ENCODE results near the gene MIS12.
A peak's percentile ranks its signal among the peaks of the same experiment; 100 is the strongest.

The MIS12 gene

GRCh38 chr17:5500247-5500588, 13.9 kb downstream of the MIS12 start:
- no peak for DNase-seq (ENCODE audit: low spot score)

- DNase-seq (ENCODE audit: low spot score): peak; percentile 94
Observed at GRCh38 chr17:5500589-5501391, 14.4 kb downstream of the MIS12 start.

GRCh38 chr17:5501685-5502084, 15.3 kb downstream of the MIS12 start:
- no peak for DNase-seq (ENCODE audit: low spot score)

- DNase-seq (ENCODE audit: low spot score): no peak
Observed at GRCh38 chr17:5502552-5502951, 16.2 kb downstream of the MIS12 start.

- DNase-seq (ENCODE audit: low spot score): no peak
Observed at GRCh38 chr17:5506307-5506706, 19.9 kb downstream of the MIS12 start.

- peak; percentile 27 for DNase-seq (ENCODE audit: low spot score)
Observed at GRCh38 chr17:5508810-5509209, 22.4 kb downstream of the MIS12 start.

GRCh38 chr17:5509482-5509881, 23.1 kb downstream of the MIS12 start:
- no peak for DNase-seq (ENCODE audit: low spot score)

GRCh38 chr17:5510771-5511170, 24.4 kb downstream of the MIS12 start:
- no peak for DNase-seq (ENCODE audit: low spot score)

GRCh38 chr17:5511401-5512225, 25.2 kb downstream of the MIS12 start:
- no peak for DNase-seq (ENCODE audit: low spot score)

- DNase-seq (ENCODE audit: low spot score): no peak
Observed at GRCh38 chr17:5513628-5514027, 27.3 kb downstream of the MIS12 start.

- no peak for DNase-seq (ENCODE audit: low spot score)
Observed at GRCh38 chr17:5514976-5515375, 28.6 kb downstream of the MIS12 start.

- peak; percentile 96 for DNase-seq (ENCODE audit: low spot score)
Observed at GRCh38 chr17:5516060-5516792, 29.9 kb downstream of the MIS12 start.

- DNase-seq (ENCODE audit: low spot score): no peak
Observed at GRCh38 chr17:5522476-5522875, 36.1 kb downstream of the MIS12 start.

GRCh38 chr17:5523249-5523648, 36.9 kb downstream of the MIS12 start:
- DNase-seq (ENCODE audit: low spot score): no peak

- DNase-seq (ENCODE audit: low spot score): peak; percentile 97
Observed at GRCh38 chr17:5526821-5527598, 40.6 kb downstream of the MIS12 start.

- DNase-seq (ENCODE audit: low spot score): no peak
Observed at GRCh38 chr17:5527601-5528250, 41.4 kb downstream of the MIS12 start.

GRCh38 chr17:5530265-5531084, 44.1 kb downstream of the MIS12 start:
- no peak for DNase-seq (ENCODE audit: low spot score)

GRCh38 chr17:5531085-5531418, 44.7 kb downstream of the MIS12 start:
- no peak for DNase-seq (ENCODE audit: low spot score)

GRCh38 chr17:5532581-5532980, 46.2 kb downstream of the MIS12 start:
- no peak for DNase-seq (ENCODE audit: low spot score)

- no peak for DNase-seq (ENCODE audit: low spot score)
Observed at GRCh38 chr17:5533486-5534315, 47.3 kb downstream of the MIS12 start.
